Mesendoderm (in vitro differentiated cells): ENCODE measurements around the gene CMTM4.

ENCODE experiments used
- DNase-seq: peaks from one replicate; pipeline ENCODE4 v3.0.0; 2013
- H2AK5ac ChIP-seq: 2 replicates; pipeline ENCODE4 v1.6.1; 2013; ENCODE audit warnings: low read length, inconsistent platforms
- H2BK120ac ChIP-seq: 2 replicates; pipeline ENCODE4 v1.6.1; 2013; ENCODE audit warnings: low read depth, mild to moderate bottlenecking, low read length, moderate library complexity, mixed read lengths
- H2BK15ac ChIP-seq: replicated peaks from 2 replicates; pipeline ENCODE4 v1.6.1; 2013; ENCODE audit warnings: low read depth, mild to moderate bottlenecking, moderate library complexity
- H2BK5ac ChIP-seq: 2 replicates; pipeline ENCODE4 v1.6.1; 2013; ENCODE audit warnings: low read length, inconsistent platforms
- H3K18ac ChIP-seq: 2 replicates; pipeline ENCODE4 v1.6.1; 2013; ENCODE audit warnings: mild to moderate bottlenecking, low read length, mixed read lengths
- H3K23ac ChIP-seq: one replicate; pipeline ENCODE4 v1.6.1; 2013; ENCODE audit warnings: low read length
- H3K27ac ChIP-seq: 2 replicates; pipeline ENCODE4 v1.5.1; 2013; ENCODE audit warnings: low read depth, mild to moderate bottlenecking, inconsistent platforms, low read length, moderate library complexity
- H3K27me3 ChIP-seq: 2 replicates; pipeline ENCODE4 v1.6.1; 2013; ENCODE audit warnings: low read length, control low read depth, mild to moderate bottlenecking, inconsistent platforms; ENCODE audit not compliant: insufficient read depth, poor library complexity
- H3K36me3 ChIP-seq: 2 replicates; pipeline ENCODE4 v1.6.1; 2013; ENCODE audit warnings: low read length, inconsistent platforms; ENCODE audit not compliant: control insufficient read depth, insufficient read depth
- H3K4ac ChIP-seq: one replicate; pipeline ENCODE4 v1.6.1; 2013; ENCODE audit warnings: low read depth, mild to moderate bottlenecking, low read length, moderate library complexity
- H3K4me1 ChIP-seq: 2 replicates; pipeline ENCODE4 v1.6.1; 2013; ENCODE audit warnings: low read depth, low read length, inconsistent platforms; ENCODE audit not compliant: control insufficient read depth
- H3K4me2 ChIP-seq: 2 replicates; pipeline ENCODE4 v1.6.1; 2013; ENCODE audit warnings: low read length
- H3K4me3 ChIP-seq: 2 replicates; pipeline ENCODE4 v1.5.1; 2013; ENCODE audit warnings: mild to moderate bottlenecking, low read length
- H3K56ac ChIP-seq: one replicate; pipeline ENCODE4 v1.6.1; 2013; ENCODE audit warnings: low read length
- H3K79me1 ChIP-seq: 2 replicates; pipeline ENCODE4 v1.6.1; 2013; ENCODE audit warnings: low read length, inconsistent platforms
- H3K79me2 ChIP-seq: 2 replicates; pipeline ENCODE4 v1.6.1; 2013; ENCODE audit warnings: mild to moderate bottlenecking, low read length; ENCODE audit not compliant: control insufficient read depth, insufficient read depth
- H3K9ac ChIP-seq: 2 replicates; pipeline ENCODE4 v1.6.1; 2013; ENCODE audit warnings: low read length, inconsistent platforms
- H4K5ac ChIP-seq: one replicate; pipeline ENCODE4 v1.6.1; 2013; ENCODE audit warnings: low read length
- H4K8ac ChIP-seq: one replicate; pipeline ENCODE4 v1.6.1; 2013; ENCODE audit warnings: low read depth, mild to moderate bottlenecking, control low read depth, low read length, moderate library complexity
- WGBS: extraction: QIAGEN DNeasy Blood & Tissue Kit; methylation state at CpG from one replicate; pipeline ENCODE4 v1.1.7; 2013; ENCODE audit warnings: low lambda C conversion rate, missing lambda C conversion rate; ENCODE audit not compliant: insufficient coverage; ENCODE audit errors: extremely low coverage; 5-methylcytosine and 5-hydroxymethylcytosine counted together

Gene CMTM4

DNA sequence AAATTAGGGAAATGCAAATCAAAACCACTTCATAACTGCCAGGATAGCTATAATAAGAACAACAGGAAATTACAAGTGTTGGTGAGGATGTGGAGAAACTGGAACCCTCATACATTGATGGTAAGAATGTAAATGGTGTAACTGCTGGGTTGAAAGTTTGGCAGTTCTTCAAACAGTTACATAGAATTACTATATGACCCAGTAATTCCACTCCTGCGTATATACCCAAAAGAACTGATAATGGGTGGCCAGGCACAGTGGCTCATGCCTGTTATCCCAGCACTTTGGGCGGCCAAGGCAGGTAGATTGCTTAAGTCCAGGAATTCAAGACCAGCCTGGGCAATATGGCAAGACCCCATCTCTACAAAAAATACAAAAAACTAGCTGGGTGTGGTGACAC lies 4.5 kb upstream of the CMTM4 start:
- no peak overlapping the region for H2BK5ac ChIP-seq
- no peak overlapping the region for H3K4me3 ChIP-seq
- no peak overlapping the region for H4K8ac ChIP-seq
- no peaks in the 10 kb centered on the region for H3K36me3 ChIP-seq
- H2BK120ac ChIP-seq = no peak overlapping the region
- no peaks in the 10 kb centered on the region for H3K79me1 ChIP-seq
- no peak overlapping the region for H3K56ac ChIP-seq
- H3K4me2 ChIP-seq = no peak overlapping the region
- H4K5ac ChIP-seq = no peak overlapping the region
- no CpG with 5 or more reads among the region's 2 CpGs for WGBS
- no peak for DNase-seq
- H3K27me3 ChIP-seq = no peaks in the 10 kb centered on the region
- no peak overlapping the region for H3K4ac ChIP-seq
- no peak overlapping the region for H3K9ac ChIP-seq
- no peak overlapping the region for H3K27ac ChIP-seq
- no peaks in the 10 kb centered on the region for H3K4me1 ChIP-seq
- H2AK5ac ChIP-seq = no peak overlapping the region
- no peak overlapping the region for H3K18ac ChIP-seq
- no peak overlapping the region for H2BK15ac ChIP-seq
- no peak overlapping the region for H3K23ac ChIP-seq
- H3K79me2 ChIP-seq = no peaks in the 10 kb centered on the region

DNA sequence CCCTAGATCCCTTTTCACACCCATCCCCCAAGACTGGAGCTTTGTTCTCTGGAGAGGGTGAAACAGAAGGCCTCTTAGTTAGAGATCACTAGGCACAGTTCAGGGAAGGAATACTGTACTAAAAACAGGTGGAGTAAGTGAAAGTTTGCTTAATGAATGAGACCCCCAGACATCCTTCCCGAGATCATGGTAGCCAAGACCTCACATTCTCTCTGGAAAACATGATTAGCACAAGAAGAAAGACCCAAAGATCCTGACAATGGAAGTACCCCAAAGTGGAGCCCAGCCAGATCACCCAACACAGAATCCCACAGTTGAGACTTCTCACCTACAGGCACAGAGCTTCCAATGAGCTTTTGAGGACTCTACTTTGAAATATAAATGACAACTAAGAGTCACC lies 3.4 kb upstream of the CMTM4 start:
- H2BK15ac ChIP-seq = no peak overlapping the region
- no peak overlapping the region for H3K18ac ChIP-seq
- peaks cover 1% of the 10 kb centered on the region for H3K79me2 ChIP-seq
- no peaks in the 10 kb centered on the region for H3K36me3 ChIP-seq
- H3K4me3 ChIP-seq = no peak overlapping the region
- H2AK5ac ChIP-seq = no peak overlapping the region
- H3K4me1 ChIP-seq = no peaks in the 10 kb centered on the region
- H3K79me1 ChIP-seq = peaks cover 3% of the 10 kb centered on the region
- H3K23ac ChIP-seq = no peak overlapping the region
- H4K5ac ChIP-seq = no peak overlapping the region
- H2BK120ac ChIP-seq = no peak overlapping the region
- WGBS = no CpG with 5 or more reads among the region's 1 CpG
- H3K27ac ChIP-seq = no peak overlapping the region
- DNase-seq = no peak
- no peak overlapping the region for H3K4me2 ChIP-seq
- no peak overlapping the region for H2BK5ac ChIP-seq
- no peak overlapping the region for H4K8ac ChIP-seq
- no peaks in the 10 kb centered on the region for H3K27me3 ChIP-seq
- H3K9ac ChIP-seq = no peak overlapping the region
- no peak overlapping the region for H3K4ac ChIP-seq
- no peak overlapping the region for H3K56ac ChIP-seq

DNA sequence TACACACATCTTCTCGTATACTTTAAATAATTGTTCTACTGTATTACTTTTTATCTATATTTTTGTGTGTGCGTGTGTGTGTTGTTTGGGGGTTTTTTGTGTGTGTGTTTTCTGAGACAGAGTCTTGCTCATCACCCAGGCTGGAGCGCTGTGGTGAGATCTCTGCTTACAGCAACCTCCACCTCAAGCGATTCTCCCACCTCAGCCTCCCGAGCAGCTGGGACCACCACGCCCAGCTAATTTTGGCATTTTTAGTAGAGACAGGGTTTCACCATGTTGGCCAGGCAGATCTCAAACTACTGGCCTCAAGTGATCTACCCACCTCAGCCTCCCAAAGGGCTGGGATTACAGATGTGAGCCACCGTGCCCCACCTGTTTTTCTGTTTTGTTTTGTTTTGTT lies 1.5 kb upstream of the CMTM4 start:
- H2BK15ac ChIP-seq = no peak overlapping the region
- H3K4ac ChIP-seq = no peak overlapping the region
- H4K8ac ChIP-seq = no peak overlapping the region
- H2BK5ac ChIP-seq = no peak overlapping the region
- H2BK120ac ChIP-seq = no peak overlapping the region
- no peak overlapping the region for H3K4me3 ChIP-seq
- WGBS = no CpG with 5 or more reads among the region's 7 CpGs
- DNase-seq = no peak
- no peaks in the 10 kb centered on the region for H3K27me3 ChIP-seq
- no peak overlapping the region for H3K4me2 ChIP-seq
- H3K27ac ChIP-seq = no peak overlapping the region
- no peaks in the 10 kb centered on the region for H3K36me3 ChIP-seq
- H2AK5ac ChIP-seq = no peak overlapping the region
- no peak overlapping the region for H3K56ac ChIP-seq
- H3K23ac ChIP-seq = no peak overlapping the region
- no peak overlapping the region for H3K9ac ChIP-seq
- peaks cover 1% of the 10 kb centered on the region for H3K79me2 ChIP-seq
- H4K5ac ChIP-seq = no peak overlapping the region
- no peaks in the 10 kb centered on the region for H3K4me1 ChIP-seq
- peaks cover 5% of the 10 kb centered on the region for H3K79me1 ChIP-seq
- no peak overlapping the region for H3K18ac ChIP-seq

DNA sequence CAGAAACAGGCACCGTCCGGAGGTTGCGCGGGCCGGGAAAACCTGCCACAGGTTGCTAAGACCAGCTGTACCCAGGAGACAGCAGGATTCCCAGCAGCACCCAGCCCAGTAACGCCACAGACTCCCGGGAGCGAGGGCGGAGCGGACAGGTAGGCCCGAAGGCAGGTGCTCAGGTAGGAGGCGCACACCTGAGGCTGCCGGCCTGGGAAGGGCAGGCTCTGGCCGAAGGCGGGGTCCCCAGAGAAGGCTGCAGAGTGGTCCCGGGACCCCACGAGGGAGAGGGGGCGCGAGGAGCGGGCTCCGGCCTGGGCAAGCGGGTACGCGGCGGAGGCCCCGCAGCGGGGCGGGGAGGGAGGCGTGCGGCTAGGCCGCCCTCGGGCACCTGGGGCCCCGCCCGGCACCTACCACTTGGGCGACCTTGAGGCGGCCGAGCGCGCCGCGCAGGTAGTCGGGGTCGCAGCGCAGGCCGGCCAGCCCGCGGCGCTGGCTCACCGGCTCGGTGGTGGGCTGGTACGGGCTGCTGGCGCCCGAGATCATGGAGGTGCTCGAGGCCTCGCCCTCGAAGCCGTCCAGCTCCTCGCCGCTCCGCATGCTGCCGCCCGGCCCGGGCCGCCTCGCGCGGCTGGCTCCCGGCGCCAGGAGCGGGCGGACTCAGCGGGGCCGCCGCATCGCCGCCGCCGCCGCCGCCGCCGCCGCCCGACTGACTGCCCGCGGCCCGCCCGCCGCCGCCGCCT lies 441 bp downstream of the CMTM4 start:
- Histone ChIP-seq H2BK120ac (no peak overlapping the region), H3K56ac (peak overlapping the region; percentile 92)
- peak; percentile 48 for DNase-seq

DNA sequence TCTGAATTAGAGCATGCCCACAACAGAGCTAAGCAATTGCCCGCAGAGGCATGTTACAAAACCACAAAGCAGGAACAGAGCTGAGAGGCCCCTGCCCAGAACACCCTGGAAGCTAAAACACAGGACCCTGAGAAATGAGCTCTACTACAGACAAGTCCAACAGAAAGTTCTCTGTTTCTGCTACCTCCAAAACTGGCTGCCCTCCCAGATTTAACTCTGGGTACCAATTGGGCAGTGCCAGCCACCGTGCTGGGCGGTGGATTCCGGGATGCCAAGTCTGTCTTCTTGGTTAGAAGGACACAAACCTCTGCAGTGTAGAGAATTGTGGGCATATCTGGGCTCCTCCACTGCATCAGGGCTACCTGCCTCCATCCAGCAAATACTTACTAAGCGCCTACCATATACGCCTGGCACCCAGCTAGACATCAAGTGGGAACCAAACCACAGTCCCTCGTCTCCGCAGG lies 1.0 kb downstream of the CMTM4 start:
- WGBS = no CpG with 5 or more reads among the region's 8 CpGs
- no peak overlapping the region for H2AK5ac ChIP-seq
- H3K23ac ChIP-seq = no peak overlapping the region
- no peak overlapping the region for H4K5ac ChIP-seq
- H4K8ac ChIP-seq = no peak overlapping the region
- DNase-seq = no peak
- peak overlapping the region; percentile 93 for H3K4me2 ChIP-seq
- no peak overlapping the region for H3K27ac ChIP-seq
- H2BK120ac ChIP-seq = no peak overlapping the region
- no peaks in the 10 kb centered on the region for H3K4me1 ChIP-seq
- H2BK15ac ChIP-seq = no peak overlapping the region
- peak overlapping the region; percentile 82 for H3K9ac ChIP-seq
- H3K18ac ChIP-seq = no peak overlapping the region
- H3K79me2 ChIP-seq = peaks cover 1% of the 10 kb centered on the region
- H3K79me1 ChIP-seq = peaks cover 5% of the 10 kb centered on the region
- no peak overlapping the region for H2BK5ac ChIP-seq
- no peaks in the 10 kb centered on the region for H3K36me3 ChIP-seq
- H3K27me3 ChIP-seq = no peaks in the 10 kb centered on the region
- H3K4ac ChIP-seq = no peak overlapping the region
- peak overlapping the region; percentile 92 for H3K56ac ChIP-seq
- H3K4me3 ChIP-seq = peak overlapping the region; percentile 59

More for the DNA sequence above, 441 bp downstream of the CMTM4 start:
- H3K4me2 ChIP-seq = peak overlapping the region; percentile 93
- peak overlapping the region; percentile 59 for H3K4me3 ChIP-seq
- no peak overlapping the region for H2BK5ac ChIP-seq
- H3K9ac ChIP-seq = peak overlapping the region; percentile 82
- no peaks in the 10 kb centered on the region for H3K27me3 ChIP-seq
- H3K4me1 ChIP-seq = no peaks in the 10 kb centered on the region
- no peak overlapping the region for H2BK15ac ChIP-seq
- no peak overlapping the region for H3K23ac ChIP-seq
- H3K79me2 ChIP-seq = peaks cover 1% of the 10 kb centered on the region
- H3K36me3 ChIP-seq = no peaks in the 10 kb centered on the region
- peaks cover 5% of the 10 kb centered on the region for H3K79me1 ChIP-seq
- no CpG with 5 or more reads among the region's 91 CpGs for WGBS
- no peak overlapping the region for H2AK5ac ChIP-seq
- H3K27ac ChIP-seq = no peak overlapping the region
- peak overlapping the region; percentile 98 for H3K4ac ChIP-seq
- H4K8ac ChIP-seq = no peak overlapping the region
- peak overlapping the region; percentile 94 for H3K18ac ChIP-seq
- H4K5ac ChIP-seq = no peak overlapping the region

DNA sequence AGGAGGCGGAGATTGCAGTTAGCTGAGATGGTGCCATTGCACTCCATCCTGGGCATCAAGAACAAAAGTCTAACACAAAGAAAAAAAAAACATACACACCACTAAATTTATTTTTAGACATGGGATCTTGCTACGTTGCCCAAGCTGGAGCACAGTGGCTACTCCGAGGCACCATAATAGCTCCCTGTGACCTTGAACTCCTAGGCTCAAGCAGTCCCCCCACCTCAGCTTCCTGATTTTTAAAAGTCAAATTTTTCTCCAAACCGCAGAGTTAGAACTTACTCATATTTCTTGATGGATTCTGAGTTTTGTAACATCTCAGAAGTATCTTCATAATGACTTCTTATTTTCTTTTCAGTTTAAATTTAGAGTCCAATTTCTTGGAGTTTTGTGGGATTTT lies 3.4 kb downstream of the CMTM4 start:
- H3K4me2 ChIP-seq = no peak overlapping the region
- no peak overlapping the region for H3K9ac ChIP-seq
- no peak overlapping the region for H2BK15ac ChIP-seq
- H3K4me1 ChIP-seq = no peaks in the 10 kb centered on the region
- no peaks in the 10 kb centered on the region for H3K36me3 ChIP-seq
- no peak overlapping the region for H3K23ac ChIP-seq
- no peak overlapping the region for H2BK120ac ChIP-seq
- no peak overlapping the region for H3K18ac ChIP-seq
- H2BK5ac ChIP-seq = no peak overlapping the region
- no CpG with 5 or more reads among the region's 4 CpGs for WGBS
- no peak for DNase-seq
- H3K79me1 ChIP-seq = peaks cover 7% of the 10 kb centered on the region
- H2AK5ac ChIP-seq = no peak overlapping the region
- no peak overlapping the region for H3K4ac ChIP-seq
- no peak overlapping the region for H4K5ac ChIP-seq
- peaks cover 1% of the 10 kb centered on the region for H3K79me2 ChIP-seq
- H4K8ac ChIP-seq = no peak overlapping the region
- H3K56ac ChIP-seq = no peak overlapping the region
- no peak overlapping the region for H3K27ac ChIP-seq
- no peak overlapping the region for H3K4me3 ChIP-seq
- no peaks in the 10 kb centered on the region for H3K27me3 ChIP-seq
